Activated CD4-positive, CD25-positive, alpha-beta regulatory T cell treated with anti-CD3 and anti-CD28 coated beads, Interleukin-2, amount 50 U/mL, for 24 hours (primary cell): ENCODE data around the gene IDH3A.

Experiments
- ATAC-seq, 2 donors: fragments of 150-1000 bp; cut with Tn5 transposase; one replicate each; pipeline ENCODE4 v1.10.0; 2021; ENCODE audit warnings: mild to moderate bottlenecking in 1 of 2, moderate library complexity in 1 of 2

IDH3A gene

GRCh38 chr15:78204351-78205309, 55.5 kb downstream of the IDH3A start:
- ATAC-seq: no peak

- ATAC-seq: no peak
Measured at GRCh38 chr15:78205337-78205736, 56.2 kb downstream of the IDH3A start.

- no peak for ATAC-seq
Measured at GRCh38 chr15:78205856-78206255, 56.7 kb downstream of the IDH3A start.

- ATAC-seq: no peak
Measured at GRCh38 chr15:78206326-78207109, 57.4 kb downstream of the IDH3A start.

- ATAC-seq: no peak
Measured at GRCh38 chr15:78207110-78207458, 57.9 kb downstream of the IDH3A start.

GRCh38 chr15:78207641-78208340, 58.6 kb downstream of the IDH3A start:
- ATAC-seq: no peak

- no peak for ATAC-seq
Measured at GRCh38 chr15:78208341-78208844, 59.2 kb downstream of the IDH3A start.

- no peak for ATAC-seq
Measured at GRCh38 chr15:78208887-78209645, 59.9 kb downstream of the IDH3A start.

- ATAC-seq: no peak
Measured at GRCh38 chr15:78209646-78210348, 60.6 kb downstream of the IDH3A start.

- ATAC-seq: no peak
Measured at GRCh38 chr15:78210349-78210717, 61.2 kb downstream of the IDH3A start.

- no peak for ATAC-seq
Measured at GRCh38 chr15:78211189-78211921, 62.2 kb downstream of the IDH3A start.

GRCh38 chr15:78212008-78212407, 62.8 kb downstream of the IDH3A start:
- no peak for ATAC-seq

GRCh38 chr15:78212546-78213424, 63.6 kb downstream of the IDH3A start:
- ATAC-seq: no peak

- ATAC-seq: no peak
Measured at GRCh38 chr15:78213425-78213750, 64.2 kb downstream of the IDH3A start.

GRCh38 chr15:78213956-78214355, 64.8 kb downstream of the IDH3A start:
- ATAC-seq: no peak

- no peak for ATAC-seq
Measured at GRCh38 chr15:78216276-78217104, 67.3 kb downstream of the IDH3A start.

GRCh38 chr15:78220713-78221112, 71.6 kb downstream of the IDH3A start:
- ATAC-seq: no peak
